Spinal cord (tissue), 10 donors: Measurements from ENCODE around the gene MAP3K6. TPM values are rescaled to one million over a fixed set of nuclear protein-coding genes. Genes with fewer than 3 reads are reported as not detected.

Source experiments
- DNase-seq, 6 donors: peaks; one replicate each; pipeline versions ENCODE4 v3.0.0 to v3.0.0-alpha.2; 2013 to 2015; ENCODE audit warnings: low spot score in 6 of 6, low read depth in 4 of 6
- H3K27ac ChIP-seq: one replicate; pipeline ENCODE4 v1.5.1; 2013; ENCODE audit warnings: low read depth, low read length, control low read depth
- H3K27me3 ChIP-seq: one replicate; pipeline ENCODE4 v1.6.1; 2013; ENCODE audit warnings: low read length; ENCODE audit not compliant: control insufficient read depth, insufficient read depth
- H3K36me3 ChIP-seq: one replicate; pipeline ENCODE4 v1.6.1; 2013; ENCODE audit warnings: low read length; ENCODE audit not compliant: control insufficient read depth, insufficient read depth
- H3K4me1 ChIP-seq: one replicate; pipeline ENCODE4 v1.6.1; 2013; ENCODE audit warnings: low read length; ENCODE audit not compliant: control insufficient read depth, insufficient read depth
- H3K4me3 ChIP-seq: one replicate; pipeline ENCODE4 v1.5.1; 2013; ENCODE audit warnings: low read depth, low read length, control low read depth
- H3K9me3 ChIP-seq: one replicate; pipeline ENCODE4 v1.6.1; 2013; ENCODE audit warnings: low read length; ENCODE audit not compliant: control insufficient read depth, insufficient read depth
- WGBS: methylation state at CpG from one replicate; pipeline ENCODE4 v1.1.5; 2013; ENCODE audit warnings: missing lambda C conversion rate; ENCODE audit not compliant: insufficient coverage; 5-methylcytosine and 5-hydroxymethylcytosine counted together
- polyA plus RNA-seq, 2 donors: library from polyadenylated mRNA; unstranded; fragments of 120-200 nt; gene quantifications; one replicate each; pipeline ENCODE4 v1.2.1, GENCODE V29; 2013; ENCODE audit not compliant: insufficient read length in 2 of 2
- total RNA-seq, 2 donors: library from RNA; depleted of rRNA in 1 of 2; stranded (reverse); fragments of 120-200 nt in 1 of 2; fragments of >200 nt in 1 of 2; gene quantifications; one replicate each; pipeline versions ENCODE4 v1.2.3 to v1.2.4, GENCODE V29; 2013 to 2014
- donor health status: healthy.

The MAP3K6 gene
- total and polyA plus RNA-seq, 4 donors: 5.8 to 21.7 (median 10.1) TPM

GRCh38 chr1:27350663-27351540 lies 15.9 kb downstream of the MAP3K6 start:
- peak in 1 of 6 donors; percentile 48 for DNase-seq
- WGBS: 10% methylated on average over 59 of the region's 62 CpGs
- Histone ChIP-seq H3K9me3 (no peaks in the 10 kb centered on the region), H3K36me3 (peaks cover 12% of the 10 kb centered on the region), H3K27ac (no peak overlapping the region), H3K4me3 (peak overlapping the region; percentile 4), H3K27me3 (peaks cover 37% of the 10 kb centered on the region), H3K4me1 (peaks cover 28% of the 10 kb centered on the region)

GRCh38 chr1:27349784-27350662 lies 16.7 kb downstream of the MAP3K6 start:
- no peak overlapping the region for H3K27ac ChIP-seq
- H3K36me3 ChIP-seq: peaks cover 8% of the 10 kb centered on the region
- peak in 3 of 6 donors; percentile 25 to 79 (median 77) for DNase-seq
- peaks cover 28% of the 10 kb centered on the region for H3K4me1 ChIP-seq
- H3K27me3 ChIP-seq: peaks cover 37% of the 10 kb centered on the region
- 2% methylated on average over 82 of the region's 84 CpGs for WGBS
- H3K4me3 ChIP-seq: peak overlapping the region; percentile 9
- no peaks in the 10 kb centered on the region for H3K9me3 ChIP-seq

DNA sequence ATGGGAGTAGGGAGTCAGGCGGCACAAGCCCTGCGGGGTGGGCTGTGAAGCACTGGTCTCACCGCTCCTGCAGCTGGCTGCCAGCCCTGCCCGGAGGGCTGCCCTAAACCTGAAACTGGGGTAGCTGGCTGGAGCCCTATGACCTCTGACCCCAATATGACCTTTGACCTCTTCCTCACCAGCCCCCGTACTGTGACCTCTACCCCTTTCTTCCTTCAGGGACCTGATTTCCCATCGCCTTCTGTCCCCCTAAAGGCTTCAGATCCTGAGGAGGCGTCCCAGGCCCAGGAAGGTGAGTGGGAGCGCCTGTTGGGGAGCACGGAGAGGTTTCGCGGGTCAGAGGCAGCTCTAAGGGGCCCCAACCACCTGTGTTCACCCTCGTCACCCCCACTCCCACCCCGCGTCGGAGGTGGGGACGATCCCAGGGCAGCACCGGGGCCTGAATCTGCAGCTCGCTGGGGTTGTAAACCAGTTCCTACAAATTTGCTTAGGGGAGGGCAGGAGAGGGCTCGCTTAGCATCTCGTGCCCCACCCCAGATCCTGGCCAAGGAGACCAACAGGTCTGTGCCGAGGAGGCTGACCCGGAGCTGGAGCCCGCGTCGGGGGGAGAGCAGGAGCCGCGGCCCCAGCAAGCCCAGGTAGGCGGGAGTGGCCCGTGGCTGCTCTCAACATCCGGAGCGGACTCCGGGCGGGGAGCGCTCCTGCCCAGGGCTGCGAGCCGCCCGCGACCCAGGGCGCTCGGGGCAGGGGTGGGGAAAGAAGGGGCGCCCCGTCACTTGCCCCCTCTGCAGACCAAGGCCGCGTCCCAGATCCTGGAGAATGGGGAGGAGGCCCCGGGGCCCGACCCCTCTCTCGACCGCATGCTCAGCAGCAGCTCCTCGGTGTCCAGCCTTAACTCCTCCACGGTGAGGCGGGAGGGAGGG lies 17.6 kb downstream of the MAP3K6 start:
- 2% methylated on average over 38 of the region's 51 CpGs for WGBS
- peaks cover 37% of the 10 kb centered on the region for H3K27me3 ChIP-seq

DNA sequence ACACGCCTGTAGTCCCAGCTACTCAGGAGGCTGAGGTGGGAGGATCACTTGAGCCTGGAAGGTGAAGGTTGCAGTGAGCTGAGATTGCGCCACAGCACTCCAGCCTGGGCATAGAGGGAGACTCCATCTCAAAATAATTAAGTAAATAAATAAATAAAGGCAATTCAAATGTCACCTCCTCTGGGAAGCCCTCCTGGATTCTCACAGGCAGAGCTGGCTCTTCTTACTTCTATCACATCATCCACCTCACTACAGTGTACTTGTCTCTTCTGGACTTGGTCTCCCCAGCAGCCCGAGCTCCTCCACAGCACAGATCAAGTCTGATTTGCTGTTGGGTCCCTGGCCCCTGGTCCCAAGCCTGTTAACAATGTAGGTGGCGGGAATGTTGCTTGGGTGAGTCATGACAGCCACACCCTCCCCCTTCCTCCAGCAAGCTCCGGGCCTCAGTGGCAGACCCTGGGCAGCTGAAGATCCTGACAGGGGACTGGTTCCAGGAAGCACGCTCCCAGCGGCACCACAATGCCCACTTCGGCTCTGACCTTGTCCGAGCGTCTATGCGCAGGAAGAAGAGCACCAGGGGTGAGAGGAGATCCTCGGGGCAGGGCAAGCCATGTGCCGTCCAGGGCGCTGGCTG lies 19.7 kb downstream of the MAP3K6 start:
- Histone ChIP-seq H3K27ac (no peak overlapping the region), H3K9me3 (no peaks in the 10 kb centered on the region), H3K4me3 (no peak overlapping the region), H3K27me3 (peaks cover 37% of the 10 kb centered on the region), H3K4me1 (peaks cover 28% of the 10 kb centered on the region), H3K36me3 (peaks cover 7% of the 10 kb centered on the region)
- WGBS: 91% methylated on average over 10 of the region's 14 CpGs
- no peak for DNase-seq

More for the DNA sequence above, 17.6 kb downstream of the MAP3K6 start:
- no peak for DNase-seq
- Histone ChIP-seq H3K27ac (no peak overlapping the region), H3K36me3 (peaks cover 8% of the 10 kb centered on the region), H3K4me3 (peak overlapping the region; percentile 9), H3K4me1 (peaks cover 28% of the 10 kb centered on the region), H3K9me3 (no peaks in the 10 kb centered on the region)

DNA sequence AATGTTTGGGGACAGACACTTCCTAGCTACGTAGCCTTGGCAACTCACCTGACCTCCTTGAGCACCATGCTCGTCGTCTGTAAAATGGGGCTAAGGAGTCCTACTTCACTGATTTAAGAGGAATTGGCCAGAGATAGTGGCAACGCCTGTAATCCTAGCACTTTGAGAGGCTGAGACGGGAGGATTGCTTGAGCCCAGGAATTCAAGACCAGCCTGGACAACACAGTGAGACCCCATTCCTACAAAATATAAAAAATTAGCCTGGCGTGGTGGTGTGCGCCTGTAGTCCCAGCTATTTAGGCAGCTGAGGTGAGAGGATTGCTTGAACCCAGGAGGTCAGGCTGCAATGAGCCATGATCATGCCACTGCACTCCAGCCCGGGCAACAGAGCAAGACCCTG lies 20.4 kb downstream of the MAP3K6 start:
- no peak for DNase-seq
- Histone ChIP-seq H3K27ac (no peak overlapping the region), H3K36me3 (peaks cover 14% of the 10 kb centered on the region), H3K4me1 (peaks cover 24% of the 10 kb centered on the region), H3K27me3 (peaks cover 33% of the 10 kb centered on the region), H3K9me3 (no peaks in the 10 kb centered on the region), H3K4me3 (no peak overlapping the region)
- 92% methylated on average over 3 of the region's 8 CpGs for WGBS

GRCh38 chr1:27345272-27345671 lies 21.5 kb downstream of the MAP3K6 start:
- no peak overlapping the region for H3K4me3 ChIP-seq
- peaks cover 15% of the 10 kb centered on the region for H3K36me3 ChIP-seq
- no peaks in the 10 kb centered on the region for H3K9me3 ChIP-seq
- WGBS: 88% methylated on average over 12 of the region's 12 CpGs
- peaks cover 22% of the 10 kb centered on the region for H3K27me3 ChIP-seq
- peaks cover 13% of the 10 kb centered on the region for H3K4me1 ChIP-seq
- no peak for DNase-seq
- H3K27ac ChIP-seq: no peak overlapping the region

DNA sequence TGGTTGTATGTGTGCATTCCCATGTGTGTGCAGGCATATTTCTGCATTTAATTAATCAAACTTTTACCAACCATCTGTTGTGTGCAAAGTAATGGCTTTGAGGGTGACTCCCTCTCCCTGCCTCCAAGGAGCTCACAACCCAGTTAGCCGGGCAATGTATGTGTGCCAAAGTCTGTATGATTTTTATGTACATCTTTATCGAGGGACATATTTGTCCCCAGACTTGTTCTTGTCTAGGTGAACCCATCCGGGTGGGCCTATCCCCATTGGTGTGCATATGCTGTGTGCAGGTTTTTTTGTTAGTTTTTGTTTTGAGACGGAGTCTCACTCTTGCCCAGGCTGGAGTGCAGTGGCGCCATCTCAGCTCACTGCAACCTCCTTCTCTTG lies 23.1 kb downstream of the MAP3K6 start:
- Histone ChIP-seq H3K9me3 (no peaks in the 10 kb centered on the region), H3K36me3 (peaks cover 24% of the 10 kb centered on the region), H3K27ac (no peak overlapping the region), H3K4me1 (no peaks in the 10 kb centered on the region), H3K27me3 (peaks cover 6% of the 10 kb centered on the region), H3K4me3 (no peak overlapping the region)
- 100% methylated on average over 2 of the region's 5 CpGs for WGBS
- DNase-seq: no peak

GRCh38 chr1:27342778-27343638 lies 23.8 kb downstream of the MAP3K6 start:
- Histone ChIP-seq H3K36me3 (peaks cover 26% of the 10 kb centered on the region), H3K4me1 (no peaks in the 10 kb centered on the region), H3K9me3 (no peaks in the 10 kb centered on the region), H3K27ac (no peak overlapping the region), H3K4me3 (no peak overlapping the region), H3K27me3 (peaks cover 4% of the 10 kb centered on the region)
- WGBS: 66% methylated on average over 30 of the region's 31 CpGs
- DNase-seq: no peak
